CD8-positive, alpha-beta memory T cell (primary cell): ENCODE measurements around the gene GRID2. TPM values are rescaled to one million over a fixed set of nuclear protein-coding genes. Genes with fewer than 3 reads are reported as not detected.

Experiments
- CTCF ChIA-PET: fragments of 350-600 bp; sonication (Branson Sonifier 250); formaldehyde crosslinking; loops from one replicate; lab custom pipeline; 2021; ENCODE audit warnings: antibody characterized with exemption; lab: Charles Lee
- POLR2A ChIA-PET: fragments of 350-600 bp; sonication (Branson Sonifier 250); formaldehyde crosslinking; loops from one replicate; lab custom pipeline; 2021; ENCODE audit warnings: antibody characterized with exemption; lab: Charles Lee
- DNase-seq, 5 donors: peaks; one replicate each; pipeline versions ENCODE4 v3.0.0 to v3.0.0-alpha.2; 2020 to 2022; ENCODE audit warnings: mixed read lengths in 1 of 5
- H3K27ac ChIP-seq: one replicate; pipeline ENCODE4 v1.7.0; 2013; ENCODE audit warnings: low read depth, mild to moderate bottlenecking, low read length, moderate library complexity
- H3K27me3 ChIP-seq: 2 replicates; pipeline ENCODE4 v1.7.0; 2013; ENCODE audit warnings: low read length, mild to moderate bottlenecking; ENCODE audit not compliant: insufficient read depth, poor library complexity, severe bottlenecking
- H3K36me3 ChIP-seq: 2 replicates; pipeline ENCODE4 v1.7.0; 2013; ENCODE audit warnings: mild to moderate bottlenecking, low read length, moderate library complexity; ENCODE audit not compliant: insufficient read depth
- H3K4me1 ChIP-seq: 2 replicates; pipeline ENCODE4 v1.7.0; 2013; ENCODE audit warnings: mild to moderate bottlenecking, low read length, moderate library complexity; ENCODE audit not compliant: insufficient read depth
- H3K4me3 ChIP-seq: 2 replicates; pipeline ENCODE4 v1.7.0; 2013; ENCODE audit warnings: mild to moderate bottlenecking, low read length
- H3K9me3 ChIP-seq: 2 replicates; pipeline ENCODE4 v1.7.0; 2013; ENCODE audit warnings: mild to moderate bottlenecking, low read length
- H3K27ac Mint-ChIP-seq, 8 donors: one replicate each; pipeline ENCODE4 v1.8.0; 2020 to 2021; ENCODE audit warnings: mixed read lengths in 8 of 8, mild to moderate bottlenecking in 6 of 8, inconsistent platforms in 3 of 8, moderate library complexity in 3 of 8
- H3K27me3 Mint-ChIP-seq, 2 donors: one replicate each; pipeline ENCODE4 v1.8.0; 2020 to 2021; ENCODE audit warnings: mixed read lengths in 2 of 2, mild to moderate bottlenecking in 1 of 2, moderate library complexity in 1 of 2
- H3K36me3 Mint-ChIP-seq, 3 donors: one replicate each; pipeline ENCODE4 v1.8.0; 2020 to 2021; ENCODE audit warnings: mixed read lengths in 3 of 3, inconsistent platforms in 1 of 3, mild to moderate bottlenecking in 1 of 3
- H3K4me1 Mint-ChIP-seq, 3 donors: one replicate each; pipeline ENCODE4 v1.8.0; 2020 to 2021; ENCODE audit warnings: mixed read lengths in 3 of 3, inconsistent platforms in 1 of 3, mild to moderate bottlenecking in 1 of 3
- H3K4me3 Mint-ChIP-seq, 7 donors: one replicate each; pipeline ENCODE4 v1.8.0; 2020 to 2021; ENCODE audit warnings: mixed read lengths in 7 of 7, mild to moderate bottlenecking in 6 of 7, moderate library complexity in 4 of 7, inconsistent platforms in 2 of 7
- H3K9me3 Mint-ChIP-seq, 5 donors: one replicate each; pipeline ENCODE4 v1.8.0; 2020 to 2022; ENCODE audit warnings: mixed read lengths in 5 of 5, mild to moderate bottlenecking in 3 of 5, moderate library complexity in 2 of 5, inconsistent platforms in 1 of 5
- polyA plus RNA-seq: library from polyadenylated mRNA; unstranded; fragments of 300-500 nt; fragmentation: Illumina TruSeq; gene quantifications from one replicate; pipeline ENCODE4 v1.2.3, GENCODE V29; 2021
- total RNA-seq, 2 experiments: library from RNA; stranded (reverse); gene quantifications; one replicate each; pipeline ENCODE4 v1.2.3, GENCODE V29; 2021

The GRID2 gene
- total and polyA plus RNA-seq, 3 experiments from 2014 or later = not detected

GRCh38 chr4:92580816-92581215 is 277.1 kb downstream of the GRID2 start:
- Histone ChIP-seq H3K27me3 (no peaks in the 10 kb centered on the region), H3K36me3 (no peaks in the 10 kb centered on the region), H3K9me3 (no peaks in the 10 kb centered on the region), H3K27ac (no peak overlapping the region), H3K4me3 (no peak overlapping the region), H3K4me1 (no peaks in the 10 kb centered on the region)
- CTCF ChIA-PET = no interaction called here
- no peak overlapping the region for H3K27ac Mint-ChIP-seq
- no peaks in the 10 kb centered on the region for H3K4me1 Mint-ChIP-seq
- no peak overlapping the region for H3K4me3 Mint-ChIP-seq
- no peaks in the 10 kb centered on the region for H3K27me3 Mint-ChIP-seq
- POLR2A ChIA-PET = no interaction called here
- H3K9me3 Mint-ChIP-seq = peaks cover 5 to 24% (median 10%) of the 10 kb centered on the region in 5 donors
- DNase-seq = no peak
- no peaks in the 10 kb centered on the region for H3K36me3 Mint-ChIP-seq

DNA sequence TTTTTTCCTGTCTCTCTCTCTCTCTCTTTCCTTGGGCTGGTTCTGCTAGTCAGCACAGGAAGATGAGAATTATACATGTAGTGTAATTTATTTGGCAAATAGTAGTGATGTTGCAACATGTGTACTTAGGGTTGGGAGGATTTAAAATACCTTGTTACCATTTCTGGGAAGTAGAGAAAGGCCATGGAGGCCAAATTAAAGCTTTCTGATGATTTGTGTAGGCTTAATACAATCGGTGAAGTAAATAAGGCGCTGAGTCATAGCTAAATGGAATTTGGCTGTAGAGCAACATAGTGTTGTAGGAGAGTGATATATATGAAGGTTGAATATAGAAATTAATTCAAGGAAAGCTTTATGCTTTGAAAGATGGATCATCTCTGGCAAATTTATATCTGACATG is 295.3 kb downstream of the GRID2 start:
- Histone ChIP-seq H3K9me3 (no peaks in the 10 kb centered on the region), H3K4me3 (no peak overlapping the region), H3K27ac (no peak overlapping the region), H3K4me1 (no peaks in the 10 kb centered on the region), H3K36me3 (no peaks in the 10 kb centered on the region), H3K27me3 (no peaks in the 10 kb centered on the region)
- Mint-ChIP-seq H3K27ac (no peak overlapping the region), H3K4me3 (no peak overlapping the region), H3K27me3 (no peaks in the 10 kb centered on the region), H3K9me3 (peaks cover 7 to 22% (median 19%) of the 10 kb centered on the region in 5 donors), H3K4me1 (no peaks in the 10 kb centered on the region), H3K36me3 (no peaks in the 10 kb centered on the region)
- no peak for DNase-seq
- ChIA-PET CTCF (no interaction called here), POLR2A (no interaction called here)

- Mint-ChIP-seq H3K27me3 (no peaks in the 10 kb centered on the region), H3K4me1 (no peaks in the 10 kb centered on the region), H3K9me3 (peaks cover 7 to 30% (median 21%) of the 10 kb centered on the region in 5 donors), H3K36me3 (no peaks in the 10 kb centered on the region), H3K27ac (no peak overlapping the region), H3K4me3 (no peak overlapping the region)
- Histone ChIP-seq H3K36me3 (no peaks in the 10 kb centered on the region), H3K27me3 (no peaks in the 10 kb centered on the region), H3K4me1 (no peaks in the 10 kb centered on the region), H3K9me3 (no peaks in the 10 kb centered on the region), H3K27ac (no peak overlapping the region), H3K4me3 (no peak overlapping the region)
- ChIA-PET POLR2A (no interaction called here), CTCF (no interaction called here)
- no peak for DNase-seq
Observed at GRCh38 chr4:92600638-92601037, 296.9 kb downstream of the GRID2 start.

DNA sequence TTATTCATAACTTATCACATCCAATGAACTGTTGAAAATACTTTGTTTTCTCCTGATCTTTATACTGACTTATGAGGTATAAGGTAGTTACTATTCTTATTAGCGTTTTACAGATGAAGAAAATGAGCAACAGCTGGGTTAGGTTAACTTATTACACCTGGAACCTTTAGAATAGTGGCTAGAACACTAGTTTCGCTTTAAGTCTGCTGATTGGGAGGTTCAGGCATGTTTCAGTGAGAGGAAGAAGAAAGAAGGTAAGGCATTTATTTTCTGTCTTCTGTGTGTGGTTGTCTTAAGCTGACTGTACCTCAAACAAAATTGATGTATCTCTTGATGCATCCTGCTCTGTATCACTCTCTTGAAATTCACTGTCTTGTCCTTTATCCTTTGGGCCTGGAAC is 302.5 kb downstream of the GRID2 start:
- no peaks in the 10 kb centered on the region for H3K4me1 Mint-ChIP-seq
- H3K27ac Mint-ChIP-seq = no peak overlapping the region

DNA sequence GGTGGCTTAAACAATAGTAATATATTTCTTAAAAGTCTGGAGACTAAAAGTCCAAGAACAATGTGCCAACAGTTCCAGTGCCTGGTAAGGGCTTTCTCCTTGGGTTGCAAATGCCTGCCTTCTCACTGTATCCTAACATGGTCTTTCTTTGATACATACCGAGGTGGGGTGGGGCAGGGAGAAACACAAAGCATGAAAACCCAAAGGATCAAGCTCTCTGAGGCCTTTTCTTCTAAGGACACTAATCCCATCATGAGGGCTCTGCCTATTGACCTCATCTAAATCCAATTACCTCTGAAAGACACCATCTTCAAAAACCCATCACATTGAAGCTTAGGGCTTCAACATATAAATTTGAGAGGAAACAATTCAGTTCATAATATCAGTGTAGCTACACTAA is 311.3 kb downstream of the GRID2 start:
- no peaks in the 10 kb centered on the region for H3K36me3 Mint-ChIP-seq
- no peak overlapping the region for H3K27ac ChIP-seq
- H3K4me1 ChIP-seq = no peaks in the 10 kb centered on the region
- no peak overlapping the region for H3K27ac Mint-ChIP-seq
- no peaks in the 10 kb centered on the region for H3K4me1 Mint-ChIP-seq
- POLR2A ChIA-PET = no interaction called here
- H3K9me3 ChIP-seq = no peaks in the 10 kb centered on the region
- H3K36me3 ChIP-seq = no peaks in the 10 kb centered on the region
- no peak overlapping the region for H3K4me3 ChIP-seq
- DNase-seq = no peak
- peaks cover 0 to 38% (median 10%) of the 10 kb centered on the region in 5 donors for H3K9me3 Mint-ChIP-seq
- CTCF ChIA-PET = no interaction called here
- H3K4me3 Mint-ChIP-seq = no peak overlapping the region
- H3K27me3 Mint-ChIP-seq = no peaks in the 10 kb centered on the region
- no peaks in the 10 kb centered on the region for H3K27me3 ChIP-seq

More for the DNA sequence above, 302.5 kb downstream of the GRID2 start:
- H3K4me3 ChIP-seq = no peak overlapping the region
- ChIA-PET CTCF (no interaction called here), POLR2A (no interaction called here)
- no peaks in the 10 kb centered on the region for H3K36me3 ChIP-seq
- Mint-ChIP-seq H3K27me3 (no peaks in the 10 kb centered on the region), H3K36me3 (no peaks in the 10 kb centered on the region), H3K9me3 (peaks cover 2 to 23% (median 22%) of the 10 kb centered on the region in 5 donors), H3K4me3 (no peak overlapping the region)
- no peak for DNase-seq
- no peak overlapping the region for H3K27ac ChIP-seq
- H3K27me3 ChIP-seq = no peaks in the 10 kb centered on the region
- no peaks in the 10 kb centered on the region for H3K4me1 ChIP-seq
- H3K9me3 ChIP-seq = no peaks in the 10 kb centered on the region

- no peak for DNase-seq
- Histone ChIP-seq H3K4me1 (no peaks in the 10 kb centered on the region), H3K27ac (no peak overlapping the region), H3K9me3 (no peaks in the 10 kb centered on the region), H3K4me3 (no peak overlapping the region), H3K36me3 (no peaks in the 10 kb centered on the region), H3K27me3 (no peaks in the 10 kb centered on the region)
- no peak overlapping the region for H3K27ac Mint-ChIP-seq
- H3K27me3 Mint-ChIP-seq = no peaks in the 10 kb centered on the region
- peaks cover 0 to 28% (median 3%) of the 10 kb centered on the region in 5 donors for H3K9me3 Mint-ChIP-seq
- H3K4me1 Mint-ChIP-seq = no peaks in the 10 kb centered on the region
- no peak overlapping the region for H3K4me3 Mint-ChIP-seq
- ChIA-PET CTCF (no interaction called here), POLR2A (no interaction called here)
- no peaks in the 10 kb centered on the region for H3K36me3 Mint-ChIP-seq
Observed at GRCh38 chr4:92618968-92619367, 315.2 kb downstream of the GRID2 start.

- Mint-ChIP-seq H3K4me3 (no peak overlapping the region), H3K4me1 (no peaks in the 10 kb centered on the region), H3K36me3 (no peaks in the 10 kb centered on the region), H3K9me3 (peaks cover 0 to 30% (median 12%) of the 10 kb centered on the region in 5 donors), H3K27ac (no peak overlapping the region), H3K27me3 (no peaks in the 10 kb centered on the region)
- DNase-seq = no peak
- Histone ChIP-seq H3K9me3 (no peaks in the 10 kb centered on the region), H3K4me1 (no peaks in the 10 kb centered on the region), H3K4me3 (no peak overlapping the region), H3K27ac (no peak overlapping the region), H3K36me3 (no peaks in the 10 kb centered on the region), H3K27me3 (no peaks in the 10 kb centered on the region)
- ChIA-PET POLR2A (no interaction called here), CTCF (no interaction called here)
Observed at GRCh38 chr4:92629302-92629701, 325.5 kb downstream of the GRID2 start.

DNA sequence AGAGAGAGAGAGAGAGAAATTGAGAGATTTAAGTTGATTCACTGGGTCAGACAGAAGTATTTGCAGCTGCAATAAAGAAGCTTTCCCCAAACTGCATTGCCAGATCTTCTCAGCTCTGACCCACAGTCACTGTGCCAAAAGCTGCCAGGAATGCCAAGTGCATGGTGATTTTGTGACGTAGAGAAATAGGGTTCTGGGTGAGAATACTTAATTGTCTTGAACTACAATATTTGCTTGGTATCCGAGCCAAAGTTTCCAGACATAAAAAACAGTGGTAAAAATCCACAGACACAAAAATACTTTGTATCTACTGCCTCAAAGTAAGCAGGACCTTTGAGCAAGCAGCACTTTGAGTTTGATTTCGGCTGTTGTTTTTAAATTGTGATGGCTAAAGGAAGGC is 331.1 kb downstream of the GRID2 start:
- no peak for DNase-seq
- H3K27me3 Mint-ChIP-seq = no peaks in the 10 kb centered on the region
- Histone ChIP-seq H3K36me3 (no peaks in the 10 kb centered on the region), H3K4me1 (no peaks in the 10 kb centered on the region), H3K9me3 (no peaks in the 10 kb centered on the region), H3K4me3 (no peak overlapping the region), H3K27ac (no peak overlapping the region), H3K27me3 (no peaks in the 10 kb centered on the region)
- POLR2A ChIA-PET = no interaction called here
- no peaks in the 10 kb centered on the region for H3K36me3 Mint-ChIP-seq
- H3K9me3 Mint-ChIP-seq = peaks cover 0 to 19% (median 11%) of the 10 kb centered on the region in 5 donors
- H3K27ac Mint-ChIP-seq = no peak overlapping the region
- CTCF ChIA-PET = no interaction called here
- H3K4me3 Mint-ChIP-seq = no peak overlapping the region
- no peaks in the 10 kb centered on the region for H3K4me1 Mint-ChIP-seq
